22Rv1 (cell line): Measurements from ENCODE around the gene ADK.

Experiments used
- ZFX ChIP-seq: fragments of 450-650 bp; IDR thresholded peaks from 2 replicates; pipeline ENCODE4 v1.6.1; 2017; ENCODE audit warnings: antibody characterized with exemption, borderline replicate concordance
- TF ChIP-seq, protein P1 (sequence below): fragments of 450-650 bp; IDR thresholded peaks from 2 replicates; pipeline ENCODE4 v1.5.1; 2017; ENCODE audit warnings: mild to moderate bottlenecking

DNA sequence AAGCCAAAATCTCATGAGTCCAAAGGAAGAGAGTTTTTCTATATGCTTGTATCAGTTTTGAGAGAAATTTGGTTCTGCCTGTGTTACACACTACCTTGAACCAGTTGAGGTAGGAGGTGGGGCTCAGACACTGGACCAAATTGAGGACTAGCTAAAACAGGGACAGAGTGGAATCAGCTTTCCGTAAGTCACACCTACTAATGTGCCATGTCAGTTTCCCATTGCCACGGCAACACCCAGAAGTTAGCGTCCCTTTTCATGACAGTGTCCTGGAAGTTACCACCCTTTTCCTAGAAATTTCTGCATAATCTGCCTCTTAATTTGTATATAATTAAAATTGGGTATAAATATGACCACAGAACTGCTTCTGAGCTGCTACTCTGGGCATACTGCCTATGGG, 9.0 kb downstream of the ADK start:
- TF ChIP-seq, protein P1, sequence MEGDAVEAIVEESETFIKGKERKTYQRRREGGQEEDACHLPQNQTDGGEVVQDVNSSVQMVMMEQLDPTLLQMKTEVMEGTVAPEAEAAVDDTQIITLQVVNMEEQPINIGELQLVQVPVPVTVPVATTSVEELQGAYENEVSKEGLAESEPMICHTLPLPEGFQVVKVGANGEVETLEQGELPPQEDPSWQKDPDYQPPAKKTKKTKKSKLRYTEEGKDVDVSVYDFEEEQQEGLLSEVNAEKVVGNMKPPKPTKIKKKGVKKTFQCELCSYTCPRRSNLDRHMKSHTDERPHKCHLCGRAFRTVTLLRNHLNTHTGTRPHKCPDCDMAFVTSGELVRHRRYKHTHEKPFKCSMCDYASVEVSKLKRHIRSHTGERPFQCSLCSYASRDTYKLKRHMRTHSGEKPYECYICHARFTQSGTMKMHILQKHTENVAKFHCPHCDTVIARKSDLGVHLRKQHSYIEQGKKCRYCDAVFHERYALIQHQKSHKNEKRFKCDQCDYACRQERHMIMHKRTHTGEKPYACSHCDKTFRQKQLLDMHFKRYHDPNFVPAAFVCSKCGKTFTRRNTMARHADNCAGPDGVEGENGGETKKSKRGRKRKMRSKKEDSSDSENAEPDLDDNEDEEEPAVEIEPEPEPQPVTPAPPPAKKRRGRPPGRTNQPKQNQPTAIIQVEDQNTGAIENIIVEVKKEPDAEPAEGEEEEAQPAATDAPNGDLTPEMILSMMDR = no peak
- TF ChIP-seq ZFX = no peak
